Kidney capillary endothelial cell (primary cell): ENCODE data around the gene FERMT3.

Experiments
- DNase-seq: peaks from one replicate; pipeline ENCODE4 v3.0.0-alpha.2; 2018; ENCODE audit warnings: low spot score

The FERMT3 gene

DNA sequence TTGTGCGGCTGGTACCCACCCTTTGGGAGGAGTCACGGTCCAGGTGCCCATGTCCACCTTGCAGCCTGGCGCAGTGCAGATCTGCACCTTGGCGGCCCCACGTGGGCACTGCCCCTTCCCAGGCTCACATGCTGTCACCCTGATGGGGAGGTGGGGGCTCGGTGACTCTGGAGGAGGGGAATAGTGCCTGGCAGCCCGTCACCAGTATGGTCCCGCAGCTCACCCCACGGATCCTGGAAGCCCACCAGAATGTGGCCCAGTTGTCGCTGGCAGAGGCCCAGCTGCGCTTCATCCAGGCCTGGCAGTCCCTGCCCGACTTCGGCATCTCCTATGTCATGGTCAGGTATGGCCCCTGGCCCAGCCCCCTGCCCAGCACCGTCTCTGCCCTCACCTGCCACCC is 14.3 kb downstream of the FERMT3 start:
- DNase-seq, result no peak

DNA sequence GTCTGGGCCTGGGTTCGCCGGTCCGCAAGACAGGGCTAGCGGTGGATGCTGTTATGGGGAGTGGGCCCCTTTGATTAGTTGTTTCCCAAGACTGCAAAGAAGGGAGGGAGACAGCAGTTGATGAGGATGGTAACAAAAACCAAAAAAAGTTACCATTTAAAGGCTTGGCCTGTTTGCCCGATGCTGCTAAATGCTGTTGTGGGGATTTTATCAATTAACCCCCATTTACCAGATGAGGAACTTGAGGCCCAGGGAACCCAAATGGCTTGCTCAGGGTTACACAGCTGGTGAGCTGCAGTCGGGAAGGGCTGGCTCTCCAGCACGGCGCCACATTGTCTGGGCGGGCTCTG is 16.1 kb downstream of the FERMT3 start:
- no peak for DNase-seq

DNA sequence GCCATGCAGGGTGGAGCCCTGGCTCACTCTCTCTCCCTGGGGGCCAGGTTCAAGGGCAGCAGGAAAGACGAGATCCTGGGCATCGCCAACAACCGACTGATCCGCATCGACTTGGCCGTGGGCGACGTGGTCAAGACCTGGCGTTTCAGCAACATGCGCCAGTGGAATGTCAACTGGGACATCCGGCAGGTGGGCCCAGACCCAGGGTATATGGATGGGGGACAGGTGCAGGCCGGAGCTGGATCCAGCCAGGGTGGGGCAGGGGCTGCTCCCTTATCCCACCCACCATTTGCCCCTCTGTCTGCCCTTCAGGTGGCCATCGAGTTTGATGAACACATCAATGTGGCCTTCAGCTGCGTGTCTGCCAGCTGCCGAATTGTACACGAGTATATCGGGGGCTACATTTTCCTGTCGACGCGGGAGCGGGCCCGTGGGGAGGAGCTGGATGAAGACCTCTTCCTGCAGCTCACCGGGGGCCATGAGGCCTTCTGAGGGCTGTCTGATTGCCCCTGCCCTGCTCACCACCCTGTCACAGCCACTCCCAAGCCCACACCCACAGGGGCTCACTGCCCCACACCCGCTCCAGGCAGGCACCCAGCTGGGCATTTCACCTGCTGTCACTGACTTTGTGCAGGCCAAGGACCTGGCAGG is 16.6 kb downstream of the FERMT3 start:
- DNase-seq, result no peak

DNA sequence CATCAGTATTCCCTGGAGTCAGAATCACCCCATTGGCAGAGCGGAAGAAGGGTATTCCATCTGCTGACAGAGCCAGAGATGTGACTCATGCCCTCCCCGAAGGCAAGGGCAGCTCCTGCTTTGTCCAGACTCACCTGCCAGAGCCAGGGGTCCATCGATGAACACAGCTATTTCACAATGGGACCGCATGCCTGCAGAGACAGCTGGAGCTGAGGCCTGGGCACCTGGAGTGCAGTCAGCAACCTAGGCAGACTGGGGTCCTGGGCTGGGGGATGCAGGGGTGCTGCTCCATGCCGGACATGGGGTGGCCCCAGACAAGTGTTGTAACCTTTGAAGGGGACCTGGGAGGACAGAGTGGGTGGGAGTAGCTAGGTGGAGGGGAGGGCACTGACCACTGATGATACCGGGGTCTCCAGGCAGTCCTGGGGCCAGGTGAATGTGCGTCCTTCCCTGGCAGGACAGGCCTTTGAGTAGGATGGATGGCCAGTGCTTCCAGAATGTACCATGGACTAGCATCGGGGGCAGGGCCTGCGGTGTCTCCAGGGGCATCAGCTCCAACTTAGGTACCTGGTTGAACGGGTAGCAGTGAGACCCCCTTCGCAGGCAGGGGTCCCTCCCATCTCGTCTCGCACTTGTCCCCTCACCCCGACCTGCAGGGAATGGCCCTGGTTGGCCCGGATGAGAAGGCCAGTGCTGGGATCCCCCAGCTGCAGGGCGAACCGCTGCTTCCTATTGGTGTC is 17.8 kb downstream of the FERMT3 start:
- no peak for DNase-seq

GRCh38 chr11:64224891-64225607 is 18.5 kb downstream of the FERMT3 start:
- DNase-seq, result no peak

DNA sequence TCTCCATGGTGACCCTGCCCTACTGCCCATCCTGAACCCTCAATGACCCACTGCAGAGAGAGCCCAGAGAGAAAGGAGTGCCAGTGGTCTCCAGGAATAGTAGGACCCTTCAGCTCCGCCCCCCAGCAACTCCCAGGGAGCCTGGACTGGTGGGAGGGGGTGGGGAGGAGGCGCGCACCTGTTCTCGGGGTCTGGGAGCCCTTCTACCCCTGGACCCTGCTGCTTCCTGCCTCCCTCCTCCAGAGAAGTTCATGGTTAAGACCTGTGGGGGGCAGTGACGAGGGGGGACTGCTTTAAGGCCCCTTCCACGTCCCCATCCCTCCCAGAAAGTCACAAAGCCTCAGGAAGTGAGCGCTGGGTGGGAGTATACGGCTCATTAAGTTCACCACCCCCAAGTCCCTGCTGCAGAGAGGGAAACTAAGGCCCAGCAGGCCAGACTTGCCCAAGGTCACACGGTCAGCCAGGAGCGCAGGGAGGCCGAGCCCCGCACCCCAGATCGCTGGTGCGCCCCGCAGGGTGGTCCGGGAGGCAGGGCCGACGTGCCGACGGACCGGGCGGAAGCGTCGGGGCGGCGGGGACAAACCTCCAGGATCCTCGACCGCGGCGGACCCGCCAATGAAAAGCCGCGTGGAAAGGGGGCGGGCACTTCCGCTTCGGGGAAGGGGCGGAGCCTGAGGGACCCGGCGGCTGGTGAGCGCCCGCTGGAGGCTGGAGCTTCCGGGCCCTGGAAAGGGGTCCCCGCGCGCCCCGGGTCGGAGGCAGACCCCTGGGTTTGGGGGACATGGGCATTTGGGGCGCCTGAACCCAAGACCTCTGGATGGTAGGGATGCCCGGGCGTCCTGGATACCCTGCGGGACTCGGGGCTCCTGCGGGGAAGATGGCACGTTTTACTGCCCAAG is 19.3 kb downstream of the FERMT3 start, which contains the start of the genes NUDT22 and TRPT1:
Gene NUDT22, plus strand, starts transcription at position 667 of the 899 bp plus-strand sequence. CDS start 379 bp downstream, outside the sequence.
Gene TRPT1, minus strand, starts transcription at position 579 of the 899 bp plus-strand sequence. Its CDS starts 326 bp downstream, at position 253.
- DNase-seq, result peak; percentile 78

- DNase-seq, result no peak
Measured at GRCh38 chr11:64226507-64227051, 20.1 kb downstream of the FERMT3 start.

GRCh38 chr11:64227405-64227956 is 21.0 kb downstream of the FERMT3 start:
- no peak for DNase-seq

- no peak for DNase-seq
Measured at GRCh38 chr11:64229090-64229743, 22.7 kb downstream of the FERMT3 start.

GRCh38 chr11:64229744-64230170 is 23.2 kb downstream of the FERMT3 start:
- no peak for DNase-seq

GRCh38 chr11:64230171-64230984 is 23.9 kb downstream of the FERMT3 start, which contains the start of gene DNAJC4:
DNAJC4 (plus strand) TSS chr11:64230548; CDS start chr11:64230855, 307 bp downstream.
- peak; percentile 74 for DNase-seq

GRCh38 chr11:64230985-64231365 is 24.5 kb downstream of the FERMT3 start:
- DNase-seq, result no peak

GRCh38 chr11:64231546-64231945 is 25.0 kb downstream of the FERMT3 start:
- DNase-seq, result no peak

DNA sequence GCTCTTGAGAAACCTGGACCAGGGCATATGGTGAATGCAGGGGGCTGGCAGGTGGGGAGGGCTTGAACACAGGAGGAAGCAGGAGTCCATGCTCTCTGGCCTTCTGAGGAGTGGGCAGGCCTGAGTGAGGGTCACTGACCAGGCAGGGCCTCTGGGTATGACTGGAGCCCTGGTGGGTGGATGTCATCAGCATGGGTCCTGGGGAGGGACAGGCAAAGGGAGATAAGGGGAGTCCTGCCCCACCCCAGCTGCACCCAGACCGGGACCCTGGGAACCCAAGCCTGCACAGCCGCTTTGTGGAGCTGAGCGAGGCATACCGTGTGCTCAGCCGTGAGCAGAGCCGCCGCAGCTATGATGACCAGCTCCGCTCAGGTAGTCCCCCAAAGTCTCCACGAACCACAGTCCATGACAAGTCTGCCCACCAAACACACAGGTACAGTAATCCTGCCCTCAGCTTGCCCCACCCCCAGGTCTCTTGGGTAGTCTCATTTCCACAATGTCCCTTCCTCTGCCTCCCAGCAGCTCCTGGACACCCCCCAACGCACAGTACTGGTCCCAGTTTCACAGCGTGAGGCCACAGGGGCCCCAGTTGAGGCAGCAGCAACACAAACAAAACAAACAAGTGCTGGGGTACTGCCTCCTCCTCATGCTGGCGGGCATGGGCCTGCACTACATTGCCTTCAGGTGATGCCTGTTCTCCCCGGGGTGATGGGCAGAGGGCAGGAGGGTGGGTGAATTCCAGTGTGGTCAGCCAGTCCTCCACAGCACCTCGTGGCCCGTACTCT is 25.9 kb downstream of the FERMT3 start:
- DNase-seq, result no peak

- no peak for DNase-seq
Measured at GRCh38 chr11:64232967-64233315, 26.4 kb downstream of the FERMT3 start.

DNA sequence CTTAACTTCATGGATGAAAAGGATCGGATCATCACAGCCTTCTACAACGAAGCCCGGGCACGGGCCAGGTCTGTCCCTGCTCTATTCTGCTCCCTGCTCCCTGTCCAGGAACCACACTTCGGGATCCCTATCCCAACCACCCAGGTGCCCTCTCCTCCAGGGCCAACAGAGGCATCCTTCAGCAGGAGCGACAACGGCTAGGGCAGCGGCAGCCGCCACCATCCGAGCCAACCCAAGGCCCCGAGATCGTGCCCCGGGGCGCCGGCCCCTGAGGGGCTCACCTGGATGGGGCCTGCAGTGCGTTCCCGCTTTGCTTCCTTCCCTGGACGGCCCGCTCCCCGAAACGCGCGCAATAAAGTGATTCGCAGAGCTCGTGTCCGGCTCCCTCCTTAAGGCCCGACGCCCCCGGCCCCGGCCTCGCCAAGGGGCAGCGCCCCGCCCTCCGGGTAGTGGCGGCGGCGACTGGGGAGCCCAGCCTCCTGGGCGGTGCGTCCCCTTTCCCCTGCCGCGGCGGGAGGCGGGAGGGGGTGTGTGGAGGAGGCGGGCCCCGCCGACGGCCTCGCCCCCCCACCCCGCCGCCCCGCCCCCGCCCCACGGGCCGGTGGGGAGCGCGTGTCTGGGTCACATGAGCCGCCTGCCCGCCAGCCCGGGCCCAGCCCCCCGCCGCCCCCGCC is 27.5 kb downstream of the FERMT3 start, which contains the start of gene VEGFB:
Gene VEGFB, plus strand, starts transcription at position 672 of the 674 bp plus-strand sequence. CDS start 250 bp downstream, outside the sequence.
- no peak for DNase-seq

- no peak for DNase-seq
Measured at GRCh38 chr11:64234647-64235379, 28.3 kb downstream of the FERMT3 start.
